AG04449 (cell line): ENCODE results near the gene ACAD8.

Experiments
- CTCF ChIA-PET: fragments of 350-600 bp; formaldehyde crosslinking; extraction: SDS; loops from one replicate; lab custom pipeline; 2021; ENCODE audit warnings: antibody characterized with exemption; lab: Yijun Ruan, JAX
- POLR2A ChIA-PET: fragments of 400-600, 350-600 bp; formaldehyde crosslinking; extraction: SDS; loops from one replicate; lab custom pipeline; 2020; ENCODE audit warnings: antibody characterized with exemption, inconsistent platforms; lab: Yijun Ruan, JAX
- DNase-seq: peaks from one replicate; pipeline ENCODE4 v3.0.0-alpha.2; 2010; ENCODE audit warnings: low read depth, low spot score
- H3K4me3 ChIP-seq: 2 replicates; pipeline ENCODE4 v1.5.1; 2011; ENCODE audit warnings: low read depth, mild to moderate bottlenecking, control low read depth, low read length
- CTCF ChIP-seq: IDR thresholded peaks from one replicate; pipeline ENCODE4 v1.5.1; 2011; ENCODE audit warnings: mild to moderate bottlenecking, moderate library complexity, low read length, control low read depth, inconsistent platforms; ENCODE audit not compliant: insufficient read depth; ENCODE audit errors: missing control alignments

Gene ACAD8

DNA sequence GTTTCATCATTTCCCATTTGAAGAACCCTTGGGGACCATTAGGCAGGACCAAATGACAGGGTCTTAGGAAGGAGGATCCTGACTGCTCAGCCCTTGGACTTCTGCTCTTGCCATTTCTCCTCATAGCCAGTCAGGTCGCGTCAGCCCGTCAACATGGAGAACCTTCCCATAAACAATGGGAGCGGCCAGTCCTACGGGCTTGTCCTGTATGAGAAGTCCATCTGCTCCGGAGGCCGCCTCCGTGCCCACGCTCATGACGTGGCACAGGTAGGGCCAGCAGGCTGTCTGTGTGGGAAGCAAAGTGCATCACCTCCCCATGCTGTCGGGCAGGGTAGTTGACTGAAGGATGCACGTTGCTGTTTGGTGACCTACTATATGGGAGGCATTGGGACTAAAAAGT is 58.9 kb downstream of the ACAD8 start:
- no peak for DNase-seq
- H3K4me3 ChIP-seq: no peak overlapping the region
- POLR2A ChIA-PET: no interaction called here
- CTCF ChIA-PET: no interaction called here
- TF ChIP-seq CTCF: no peak

- no peak for DNase-seq
- TF ChIP-seq CTCF: no peak
- no peak overlapping the region for H3K4me3 ChIP-seq
- ChIA-PET CTCF (no interaction called here), POLR2A (no interaction called here)
Measured at GRCh38 chr11:134312807-134313206, 59.4 kb downstream of the ACAD8 start.

GRCh38 chr11:134313379-134313778 is 60.0 kb downstream of the ACAD8 start:
- no peak for TF ChIP-seq CTCF
- H3K4me3 ChIP-seq: no peak overlapping the region
- DNase-seq: no peak
- CTCF ChIA-PET: no interaction called here
- POLR2A ChIA-PET: no interaction called here

GRCh38 chr11:134313821-134314607 is 60.6 kb downstream of the ACAD8 start:
- ChIA-PET CTCF (no interaction called here), POLR2A (no interaction called here)
- TF ChIP-seq CTCF: no peak
- H3K4me3 ChIP-seq: no peak overlapping the region
- no peak for DNase-seq
